OCI-LY7 (cell line): Measurements from ENCODE around the gene NRF1.

Source experiments
- EZH2phosphoT487 ChIP-seq: fragments of 200-600 bp; sonication (generic); IDR thresholded peaks from 2 replicates; pipeline ENCODE4 v1.6.1; 2018; ENCODE audit warnings: low read depth, borderline replicate concordance, mild to moderate bottlenecking, mixed run types, antibody characterized with exemption, low read length, moderate library complexity, mixed read lengths
- TF ChIP-seq, protein P1 (sequence below): fragments of 200-600 bp; sonication (generic); conservative IDR thresholded peaks from 2 replicates; pipeline ENCODE4 v1.5.1; 2014; ENCODE audit warnings: mild to moderate bottlenecking, antibody characterized with exemption, low read length, moderate library complexity, mixed read lengths

DNA sequence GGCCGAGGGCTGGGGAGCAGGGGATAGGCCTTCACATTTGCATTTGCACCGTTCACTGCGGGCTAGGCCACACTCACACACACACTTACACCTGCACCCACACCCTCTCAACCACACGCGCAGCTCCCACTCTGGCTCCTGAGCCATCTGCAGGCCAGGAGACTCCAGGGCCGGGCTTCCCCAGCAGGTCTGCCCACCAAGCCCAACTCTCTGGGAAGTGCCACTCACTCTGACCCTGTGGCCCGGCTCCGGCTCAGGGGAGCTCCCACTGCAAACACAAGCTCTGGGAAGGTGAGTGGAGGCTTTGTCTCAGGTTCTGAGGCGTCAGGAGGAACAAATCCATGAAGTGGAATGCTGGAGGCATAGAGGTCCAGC is 157.9 kb downstream of the NRF1 start:
- TF ChIP-seq, protein P1, sequence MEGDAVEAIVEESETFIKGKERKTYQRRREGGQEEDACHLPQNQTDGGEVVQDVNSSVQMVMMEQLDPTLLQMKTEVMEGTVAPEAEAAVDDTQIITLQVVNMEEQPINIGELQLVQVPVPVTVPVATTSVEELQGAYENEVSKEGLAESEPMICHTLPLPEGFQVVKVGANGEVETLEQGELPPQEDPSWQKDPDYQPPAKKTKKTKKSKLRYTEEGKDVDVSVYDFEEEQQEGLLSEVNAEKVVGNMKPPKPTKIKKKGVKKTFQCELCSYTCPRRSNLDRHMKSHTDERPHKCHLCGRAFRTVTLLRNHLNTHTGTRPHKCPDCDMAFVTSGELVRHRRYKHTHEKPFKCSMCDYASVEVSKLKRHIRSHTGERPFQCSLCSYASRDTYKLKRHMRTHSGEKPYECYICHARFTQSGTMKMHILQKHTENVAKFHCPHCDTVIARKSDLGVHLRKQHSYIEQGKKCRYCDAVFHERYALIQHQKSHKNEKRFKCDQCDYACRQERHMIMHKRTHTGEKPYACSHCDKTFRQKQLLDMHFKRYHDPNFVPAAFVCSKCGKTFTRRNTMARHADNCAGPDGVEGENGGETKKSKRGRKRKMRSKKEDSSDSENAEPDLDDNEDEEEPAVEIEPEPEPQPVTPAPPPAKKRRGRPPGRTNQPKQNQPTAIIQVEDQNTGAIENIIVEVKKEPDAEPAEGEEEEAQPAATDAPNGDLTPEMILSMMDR: no peak
- TF ChIP-seq EZH2phosphoT487: no peak
